ENCODE data around the gene S100PBP.
"Not testable (repeated sequence)": the region's sequence is repeated elsewhere in the genome, so short reads cannot be mapped to it uniquely, and the experiment has no call there.

Gene S100PBP

GRCh38 chr1:32782086-32782485, 35.4 kb upstream of the S100PBP start:
- no peaks in the 10 kb centered on the region for H3K27me3 ChIP-seq
- H3K4me1 ChIP-seq, result no peaks in the 10 kb centered on the region
- no peak for DNase-seq
- TF ChIP-seq CTCF (IDR thresholded peaks at IDR 0.05; ENCODE audit: low read depth, low read length), result no peak
- H3K36me3 ChIP-seq, result peaks cover 63% of the 10 kb centered on the region
- H3K4me3 ChIP-seq (ENCODE audit: low read depth, low read length), result no peak overlapping the region
- H3K9me3 ChIP-seq, result no peaks in the 10 kb centered on the region

- TF ChIP-seq CTCF (IDR thresholded peaks at IDR 0.05; ENCODE audit: low read depth, low read length), result no peak
- no peak for DNase-seq
- Histone ChIP-seq H3K4me3 (ENCODE audit: low read depth, low read length) (no peak overlapping the region), H3K4me1 (no peaks in the 10 kb centered on the region), H3K9me3 (no peaks in the 10 kb centered on the region), H3K36me3 (peaks cover 65% of the 10 kb centered on the region), H3K27me3 (no peaks in the 10 kb centered on the region)
Observed at GRCh38 chr1:32783851-32784250, 33.6 kb upstream of the S100PBP start.

- Histone ChIP-seq H3K36me3 (peaks cover 59% of the 10 kb centered on the region), H3K27me3 (no peaks in the 10 kb centered on the region), H3K4me1 (no peaks in the 10 kb centered on the region), H3K4me3 (ENCODE audit: low read depth, low read length) (no peak overlapping the region), H3K9me3 (no peaks in the 10 kb centered on the region)
- no peak for DNase-seq
- TF ChIP-seq CTCF (IDR thresholded peaks at IDR 0.05; ENCODE audit: low read depth, low read length), result no peak
Observed at GRCh38 chr1:32784817-32785216, 32.6 kb upstream of the S100PBP start.

- no peak for TF ChIP-seq CTCF (IDR thresholded peaks at IDR 0.05; ENCODE audit: low read depth, low read length)
- H3K9me3 ChIP-seq, result no peaks in the 10 kb centered on the region
- DNase-seq, result no peak
- no peaks in the 10 kb centered on the region for H3K4me1 ChIP-seq
- peaks cover 51% of the 10 kb centered on the region for H3K36me3 ChIP-seq
- no peaks in the 10 kb centered on the region for H3K27me3 ChIP-seq
- no peak overlapping the region for H3K4me3 ChIP-seq (ENCODE audit: low read depth, low read length)
Observed at GRCh38 chr1:32786856-32787255, 30.6 kb upstream of the S100PBP start.

GRCh38 chr1:32789356-32789755, 28.1 kb upstream of the S100PBP start:
- H3K4me3 ChIP-seq (ENCODE audit: low read depth, low read length); H3K27me3 ChIP-seq; H3K4me1 ChIP-seq; H3K9me3 ChIP-seq; DNase-seq: not testable (repeated sequence)
- peaks cover 42% of the 10 kb centered on the region for H3K36me3 ChIP-seq

- no peaks in the 10 kb centered on the region for H3K9me3 ChIP-seq
- H3K4me3 ChIP-seq (ENCODE audit: low read depth, low read length), result no peak overlapping the region
- no peak for TF ChIP-seq CTCF (IDR thresholded peaks at IDR 0.05; ENCODE audit: low read depth, low read length)
- no peaks in the 10 kb centered on the region for H3K27me3 ChIP-seq
- peaks cover 36% of the 10 kb centered on the region for H3K36me3 ChIP-seq
- no peaks in the 10 kb centered on the region for H3K4me1 ChIP-seq
- DNase-seq, result no peak
Observed at GRCh38 chr1:32791881-32792280, 25.6 kb upstream of the S100PBP start.

- not testable (repeated sequence) for DNase-seq; H3K4me1 ChIP-seq; H3K4me3 ChIP-seq (ENCODE audit: low read depth, low read length); H3K9me3 ChIP-seq; H3K27me3 ChIP-seq
- peaks cover 35% of the 10 kb centered on the region for H3K36me3 ChIP-seq
Observed at GRCh38 chr1:32795763-32796162, 21.7 kb upstream of the S100PBP start.

Data from BE2C (cell line).